ENCODE data around the gene ASIC5.
"Not testable (repeated sequence)": the region's sequence is repeated elsewhere in the genome, so short reads cannot be mapped to it uniquely, and the experiment has no call there.

The ASIC5 gene

DNA sequence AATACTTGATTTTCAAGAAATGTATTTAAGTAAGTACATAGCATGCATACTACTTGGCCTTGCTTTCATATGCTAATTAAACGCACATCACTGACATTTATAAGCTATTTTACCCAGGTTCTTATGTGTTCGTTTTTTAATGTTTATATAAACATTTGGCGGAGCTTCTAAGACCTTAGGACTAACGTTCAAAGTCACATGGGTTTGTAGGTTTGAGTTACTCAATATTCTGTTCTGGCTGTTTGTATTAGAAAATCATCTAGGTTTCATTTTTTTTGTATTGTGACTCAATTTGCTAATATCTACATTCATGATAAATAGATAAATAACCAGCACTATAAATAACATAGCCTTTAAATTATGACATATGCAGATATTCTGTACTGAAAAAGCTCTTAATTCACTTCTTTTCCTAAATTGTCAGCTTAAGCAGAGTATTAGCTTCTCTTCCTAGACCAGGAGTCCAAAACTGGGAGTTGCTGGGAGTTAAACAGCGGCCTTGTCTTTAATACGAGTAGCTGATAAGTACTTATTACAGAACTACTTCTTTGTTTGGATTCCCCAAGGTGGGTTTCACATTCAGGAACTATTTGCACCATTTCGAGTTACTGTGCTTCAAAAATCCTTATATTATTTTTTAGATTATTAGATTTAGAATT, 65.3 kb downstream of the ASIC5 start:
- DNase-seq (ENCODE audit: low spot score), result no peak

DNA sequence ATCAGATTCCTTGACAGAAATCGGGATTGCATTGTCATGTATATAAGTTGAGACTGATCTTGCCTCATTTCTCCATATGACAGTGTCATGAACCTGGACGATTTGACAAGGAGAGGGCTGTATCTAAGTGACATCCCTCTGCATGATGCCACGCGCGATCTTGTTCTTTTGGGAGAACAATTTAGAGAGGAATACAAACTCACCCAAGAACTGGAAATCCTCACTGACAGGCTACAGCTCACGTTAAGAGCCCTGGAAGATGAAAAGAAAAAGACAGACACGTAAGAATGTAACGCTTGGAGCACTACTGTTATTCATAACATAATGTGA, 66.3 kb downstream of the ASIC5 start:
- DNase-seq (ENCODE audit: low spot score), result no peak

DNA sequence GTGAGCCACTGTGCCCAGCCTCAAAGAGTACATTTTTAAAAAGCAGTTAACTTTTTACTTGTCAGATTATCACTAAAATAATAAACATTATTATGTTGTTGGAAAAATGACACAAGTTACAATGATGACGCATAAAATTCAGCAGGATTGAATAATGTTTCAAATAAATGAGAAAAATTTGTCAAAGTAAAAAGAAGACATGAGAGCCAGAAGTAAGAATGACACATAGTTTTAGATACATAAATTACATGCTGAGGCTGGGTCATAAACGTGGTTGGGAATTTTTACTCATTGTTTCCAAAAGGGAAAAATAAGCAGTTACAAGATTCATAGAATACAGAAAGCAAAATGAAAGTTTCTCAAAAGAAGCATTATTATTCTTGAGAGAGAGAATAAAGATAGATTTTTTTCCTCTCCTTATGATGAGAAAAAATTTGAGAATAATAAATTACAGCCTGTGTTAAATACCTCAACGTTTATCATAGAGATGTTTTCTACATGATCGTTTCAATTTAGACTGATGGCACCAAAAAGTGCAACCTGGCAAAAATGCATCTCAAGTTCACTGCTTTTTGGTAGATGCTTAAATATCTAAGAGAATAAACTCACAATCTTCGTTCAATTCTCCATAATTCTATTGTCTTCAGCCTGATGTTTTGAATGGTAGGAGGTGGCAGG, 66.8 kb downstream of the ASIC5 start:
- DNase-seq (ENCODE audit: low spot score), result no peak

DNA sequence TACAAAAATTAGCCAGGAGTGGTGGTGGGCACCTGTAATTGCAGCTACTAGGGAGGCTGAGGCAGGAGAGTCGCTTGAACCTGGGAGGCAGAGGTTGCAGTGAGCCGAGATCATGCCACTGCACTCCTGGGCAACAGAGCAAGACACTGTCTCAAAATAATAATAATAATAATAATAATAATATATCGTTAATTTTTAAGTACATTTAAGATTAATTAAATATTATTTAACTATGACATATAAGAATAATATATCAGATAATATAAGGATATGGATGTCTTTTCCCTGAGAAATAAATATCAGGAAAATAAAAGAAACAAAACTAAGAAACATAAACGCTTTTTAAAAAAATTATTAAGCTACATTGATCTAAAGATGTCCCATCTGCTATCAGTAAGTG, 68.5 kb downstream of the ASIC5 start:
- not testable (repeated sequence) for DNase-seq (ENCODE audit: low spot score)

DNA sequence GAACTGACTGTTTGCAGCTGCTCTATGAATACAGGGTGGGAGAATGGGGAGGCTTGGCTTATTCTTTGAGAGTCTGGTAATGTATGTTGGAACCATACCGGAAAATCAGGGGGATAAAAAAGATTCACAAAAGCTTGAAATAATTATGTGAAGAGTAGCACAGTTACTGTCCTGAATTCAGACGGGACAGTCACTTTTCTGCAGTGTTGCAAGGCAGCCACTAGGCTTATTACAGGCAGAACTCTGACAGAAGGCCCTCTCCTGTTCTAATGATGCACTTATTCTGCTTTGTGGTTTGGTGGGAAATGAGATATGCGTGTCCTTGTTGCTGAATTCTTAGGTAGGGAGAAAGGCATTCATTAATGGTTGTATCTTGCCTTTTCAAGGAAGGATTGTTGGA, 70.1 kb downstream of the ASIC5 start:
- no peak for DNase-seq (ENCODE audit: low spot score)

DNA sequence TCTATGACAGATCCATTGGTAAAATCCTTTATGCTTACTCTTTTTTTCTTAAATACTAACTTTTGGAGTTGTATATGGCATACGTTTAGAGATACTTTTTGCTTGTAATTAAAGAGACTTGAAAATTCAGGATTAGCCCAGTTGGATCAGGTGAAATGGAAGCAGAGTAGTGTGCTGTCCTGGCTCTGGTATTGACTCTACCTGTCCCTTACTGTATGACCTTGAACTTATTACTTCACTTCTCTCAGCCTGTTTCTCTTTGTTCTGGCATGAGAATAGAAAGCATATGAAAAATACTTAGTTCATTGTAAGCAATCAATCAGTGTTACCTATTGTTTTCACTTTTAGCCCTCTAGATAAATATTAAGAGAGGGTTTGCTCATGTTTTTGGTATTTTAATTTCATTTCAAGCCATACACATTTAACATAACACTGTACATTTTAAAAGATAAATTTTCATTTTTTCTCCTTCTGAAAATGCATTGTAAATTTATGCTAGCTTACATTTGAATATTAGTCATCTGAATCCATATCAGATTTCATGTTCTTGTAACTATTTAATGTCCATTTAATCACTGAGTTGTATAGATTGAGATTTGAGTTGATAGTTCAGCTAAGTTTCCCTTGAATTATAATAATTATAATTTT, 71.4 kb downstream of the ASIC5 start:
- no peak for DNase-seq (ENCODE audit: low spot score)

DNA sequence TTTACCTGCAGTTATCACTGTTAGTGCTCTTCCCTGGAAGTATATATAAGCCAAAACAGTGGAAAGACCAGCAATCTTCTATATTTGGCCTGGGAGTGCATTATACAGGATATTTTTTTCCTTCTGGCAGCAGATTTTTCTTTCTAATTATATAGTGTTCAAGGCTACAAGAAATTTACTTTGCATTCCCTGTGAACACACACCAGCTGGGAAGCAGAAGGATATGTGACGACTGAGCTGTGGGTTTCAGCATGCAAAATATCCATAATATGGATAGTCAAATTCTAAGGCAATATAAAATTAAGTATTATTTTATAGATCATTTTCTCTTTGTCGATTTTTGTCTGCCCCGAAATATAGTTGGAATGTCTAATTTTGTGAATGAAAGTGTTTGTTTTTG, 76.1 kb downstream of the ASIC5 start:
- no peak for DNase-seq (ENCODE audit: low spot score)

DNA sequence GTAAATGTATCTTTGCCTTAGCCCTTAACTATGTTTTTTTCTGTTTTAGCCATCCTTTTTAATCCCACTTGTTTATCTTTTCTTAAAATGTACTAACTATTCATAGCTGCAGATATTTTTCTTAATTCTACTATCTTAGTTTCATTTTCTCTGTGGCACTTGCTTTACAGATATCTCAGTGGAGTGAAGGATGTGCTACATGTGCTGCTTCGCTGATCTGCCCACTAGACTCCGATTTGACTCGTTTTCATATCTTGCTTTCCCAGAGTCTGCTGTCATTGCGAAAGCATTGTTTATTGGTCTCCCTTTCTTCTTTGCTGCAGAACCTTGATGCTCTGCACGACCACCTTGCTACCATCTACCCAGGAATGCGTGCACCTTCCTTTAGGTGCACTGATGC, 76.7 kb downstream of the ASIC5 start:
- DNase-seq (ENCODE audit: low spot score), result no peak

DNA sequence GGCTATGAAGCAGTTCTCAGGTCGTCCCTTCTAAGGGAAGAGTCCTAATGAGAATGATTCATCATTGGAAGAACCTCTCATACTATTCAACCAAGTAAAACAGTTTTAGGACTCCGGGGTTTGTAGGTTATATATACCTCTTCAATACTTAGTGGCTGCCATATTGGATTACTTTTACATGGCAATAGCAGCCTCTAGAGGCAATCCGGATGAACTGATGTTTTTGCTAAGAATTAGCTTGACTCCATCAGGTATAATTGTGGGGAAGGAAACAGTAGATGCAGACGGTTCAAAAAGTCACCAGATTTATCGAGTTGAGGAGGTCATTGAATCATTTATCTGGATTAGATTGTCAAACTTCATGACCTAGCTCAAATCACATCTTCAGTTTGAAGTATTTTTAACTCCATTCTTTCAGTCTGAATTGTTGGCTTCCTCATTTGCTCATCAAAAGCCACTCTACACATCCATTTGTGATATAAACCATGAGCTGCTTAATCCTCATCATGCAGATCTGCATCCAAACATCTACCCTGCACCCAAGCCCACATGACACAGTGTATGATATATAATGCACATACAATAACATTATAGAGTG, 78.9 kb downstream of the ASIC5 start:
- peak; percentile 11 for DNase-seq (ENCODE audit: low spot score)

DNA sequence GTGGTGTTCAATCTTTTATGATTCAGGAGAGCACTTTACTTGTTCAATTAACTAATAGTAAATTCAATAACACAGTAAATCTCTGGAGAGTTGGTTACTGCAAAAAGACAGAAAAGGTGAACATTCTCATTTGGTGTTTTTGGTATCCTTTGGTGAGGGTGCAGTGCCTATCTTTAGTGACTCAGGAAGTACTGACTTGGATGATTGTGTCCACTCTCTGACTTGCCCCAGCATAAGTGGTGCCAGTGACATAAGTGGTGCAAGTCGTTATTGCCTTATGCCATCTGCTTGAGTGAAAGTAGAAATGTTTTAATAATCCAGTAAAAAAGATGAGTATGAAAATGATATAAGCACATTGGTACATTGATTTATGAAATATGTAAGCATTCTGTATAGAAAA, 80.2 kb downstream of the ASIC5 start:
- DNase-seq (ENCODE audit: low spot score), result no peak

DNA sequence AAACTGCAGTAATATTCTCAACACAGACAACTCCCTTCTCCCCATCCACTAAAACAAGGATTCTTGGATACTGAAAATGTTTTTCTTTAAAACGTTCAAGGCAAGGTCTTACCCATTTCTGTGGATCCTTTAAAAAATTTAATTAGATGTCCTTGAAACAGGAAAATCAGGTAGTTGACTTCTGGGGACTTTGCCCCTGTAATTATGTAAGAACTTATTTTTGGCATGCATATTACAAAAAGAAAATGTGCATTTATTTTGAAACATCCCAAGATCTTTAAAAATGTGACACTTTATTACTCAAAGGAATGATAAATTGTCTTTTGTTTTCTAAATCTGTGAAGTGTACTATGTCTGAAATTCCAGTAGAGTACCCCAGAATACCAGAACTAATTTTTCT, 81.4 kb downstream of the ASIC5 start:
- DNase-seq (ENCODE audit: low spot score), result no peak

DNA sequence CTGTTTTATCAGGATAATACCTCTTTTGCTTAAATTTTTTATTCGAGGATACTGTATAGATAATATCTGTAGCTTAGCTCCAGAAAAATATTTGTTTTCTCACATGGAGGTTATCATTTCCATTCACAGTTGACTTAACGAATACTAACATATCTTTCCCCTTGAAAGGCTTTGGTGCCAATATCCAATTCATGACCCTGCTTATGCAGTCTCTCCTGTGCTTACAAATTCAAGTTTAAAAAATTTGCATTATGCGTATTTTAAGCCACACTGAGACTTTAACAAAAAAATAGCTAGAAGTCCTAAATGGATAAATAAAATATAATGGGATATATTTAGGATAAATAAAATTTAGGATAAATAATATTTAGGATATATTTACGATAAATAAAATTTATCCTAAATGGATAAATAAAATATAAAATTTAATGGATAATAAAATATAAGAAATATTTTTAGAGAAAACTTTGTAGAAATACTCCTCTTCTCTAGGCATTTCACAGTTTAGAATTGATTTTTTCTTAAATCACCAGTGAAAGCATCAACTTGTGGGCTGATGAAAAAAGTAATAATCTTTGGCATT, 84.7 kb downstream of the ASIC5 start:
- DNase-seq (ENCODE audit: low spot score), result no peak

DNA sequence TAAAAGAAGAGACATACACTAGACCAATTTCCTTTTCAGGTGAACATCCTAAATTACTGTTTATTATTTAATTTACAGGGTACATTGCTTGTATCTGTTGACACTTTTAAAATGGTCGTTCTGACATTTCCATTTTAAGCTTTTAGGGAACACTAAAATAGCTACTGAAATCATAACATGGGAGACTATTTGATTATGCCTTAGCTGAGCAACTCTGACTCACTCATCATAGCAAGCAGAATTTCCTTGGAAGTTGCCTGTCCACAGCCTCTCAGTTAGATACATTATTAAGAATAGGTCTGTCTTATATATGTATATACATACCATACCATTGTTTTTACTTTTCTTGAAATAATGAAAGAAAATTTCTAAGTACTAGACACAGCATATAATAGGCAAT, 85.3 kb downstream of the ASIC5 start:
- no peak for DNase-seq (ENCODE audit: low spot score)
